ENCODE measurements around the gene GRIK3.
A peak's percentile ranks its signal among the peaks of the same experiment; 100 is the strongest.
"Not testable (repeated sequence)": the region's sequence is repeated elsewhere in the genome, so short reads cannot be mapped to it uniquely, and the experiment has no call there.

Gene GRIK3

DNA sequence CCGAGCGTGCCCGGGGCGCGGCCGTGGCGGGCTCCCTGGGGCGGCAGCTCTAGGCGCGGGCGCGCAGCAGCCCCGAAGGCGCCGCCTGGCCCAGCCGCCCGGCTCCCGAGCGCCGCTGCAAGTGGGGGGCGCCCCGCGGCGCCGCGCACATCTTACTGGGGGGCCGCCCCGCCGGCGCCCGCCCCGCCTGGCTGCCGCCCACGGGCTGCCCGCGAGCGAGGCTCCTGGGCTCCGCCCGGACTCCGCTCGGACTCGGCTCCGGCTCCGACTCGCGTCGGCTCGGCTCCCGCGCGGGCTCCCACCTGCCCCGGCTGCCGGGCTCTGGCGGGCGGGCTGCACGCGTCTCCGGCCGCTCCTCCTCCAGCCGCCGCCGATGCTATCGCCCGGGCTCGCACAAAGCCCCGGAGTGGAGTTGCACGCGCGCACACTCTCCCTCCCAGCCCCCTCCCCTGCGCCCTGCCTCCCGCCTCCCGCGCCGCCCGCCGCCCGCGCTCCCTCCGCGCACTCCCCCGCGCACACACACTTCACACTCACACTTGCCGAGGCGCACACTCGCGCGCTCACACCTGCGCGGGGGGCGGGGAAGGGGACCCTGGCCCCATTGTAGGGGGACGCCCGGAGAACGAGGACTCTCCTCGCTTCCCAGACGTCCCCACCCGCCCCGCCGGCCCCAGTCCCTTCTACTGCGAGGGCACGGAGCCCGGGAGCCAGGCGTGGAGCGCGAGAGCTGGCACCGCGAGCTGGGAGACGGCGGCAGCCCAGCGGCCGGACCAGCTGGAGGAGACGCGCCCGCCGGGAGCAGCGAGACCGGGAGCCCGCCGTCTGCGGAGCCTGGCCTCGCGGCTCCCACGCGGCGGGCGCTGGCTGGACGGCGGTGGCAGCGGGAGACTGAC, at the start of gene GRIK3:
Gene GRIK3 (minus strand): TSS at position 395 of the 893 bp plus-strand sequence. CDS start 407 bp downstream, outside the sequence.
- peak; percentile 78 to 81 for DNase-seq

DNA sequence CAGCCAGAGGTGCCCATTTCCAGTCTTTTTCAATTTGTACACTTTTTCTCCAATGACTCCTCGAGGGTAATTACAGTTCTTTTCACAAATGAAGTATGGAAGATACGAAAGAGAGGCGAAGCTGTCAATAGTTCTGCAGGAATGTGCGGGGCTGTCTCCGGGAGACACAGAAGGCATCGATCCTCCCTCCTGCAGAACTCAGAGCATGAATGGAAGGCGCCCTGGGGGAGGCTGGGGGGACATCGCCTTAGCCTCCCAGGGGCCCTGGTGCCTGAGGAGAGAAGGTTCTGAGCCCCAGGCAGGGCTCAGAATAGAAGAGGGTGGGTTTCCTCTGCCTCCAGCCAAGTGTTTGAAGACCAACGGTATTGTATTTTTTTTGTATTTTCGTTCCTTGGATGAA, 49.7 kb upstream of the GRIK3 start:
- no peak for DNase-seq

DNA sequence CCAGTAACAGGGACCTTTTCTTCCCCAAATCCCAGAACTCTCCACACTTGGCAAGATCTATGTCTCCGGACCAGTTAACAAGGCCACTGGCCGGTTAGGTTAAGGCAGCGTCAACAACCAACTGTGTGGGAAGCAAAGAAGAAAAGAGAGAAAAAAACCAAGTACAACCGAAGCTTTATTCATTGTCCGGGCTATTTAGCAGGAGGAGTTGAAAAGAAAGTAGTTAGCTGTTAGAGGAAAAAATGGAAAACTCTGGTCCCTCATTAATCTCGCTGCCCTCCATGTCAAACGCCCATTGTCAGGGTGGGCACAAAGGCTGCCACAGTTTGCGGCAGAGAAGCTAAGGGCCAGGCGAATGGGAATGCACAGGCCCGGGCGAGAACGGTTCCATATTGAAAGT, 49.3 kb upstream of the GRIK3 start:
- DNase-seq = no peak

DNA sequence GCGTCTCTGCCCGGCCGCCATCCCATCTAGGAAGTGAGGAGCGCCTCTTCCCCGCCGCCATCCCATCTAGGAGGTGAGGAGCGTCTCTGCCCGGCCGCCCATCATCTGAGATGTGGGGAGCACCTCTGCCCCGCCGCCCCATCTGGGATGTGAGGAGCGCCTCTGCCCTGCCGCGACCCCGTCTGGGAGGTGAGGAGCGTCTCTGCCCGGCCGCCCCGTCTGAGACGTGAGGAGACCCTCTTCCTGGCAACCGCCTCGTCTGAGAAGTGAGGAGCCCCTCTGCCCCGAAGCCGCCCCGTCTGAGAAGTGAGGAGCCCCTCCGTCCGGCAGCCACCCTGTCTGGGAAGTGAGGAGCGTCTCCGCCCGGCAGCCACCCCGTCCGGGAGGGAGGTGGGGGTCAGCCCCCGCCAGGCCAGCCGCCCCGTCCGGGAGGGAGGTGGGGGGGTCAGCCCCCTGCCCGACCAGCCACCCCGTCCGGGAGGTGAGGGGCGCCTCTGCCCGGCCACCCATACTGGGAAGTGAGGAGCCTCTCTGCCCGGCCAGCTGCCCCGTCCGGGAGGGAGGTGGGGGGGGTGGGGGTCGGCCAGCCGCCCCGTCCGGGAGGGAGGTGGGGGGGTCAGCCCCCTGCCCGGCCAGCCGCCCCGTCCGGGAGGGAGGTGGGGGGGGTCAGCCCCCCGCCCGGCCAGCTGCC, 46.1 kb upstream of the GRIK3 start:
- not testable (repeated sequence) for DNase-seq

DNA sequence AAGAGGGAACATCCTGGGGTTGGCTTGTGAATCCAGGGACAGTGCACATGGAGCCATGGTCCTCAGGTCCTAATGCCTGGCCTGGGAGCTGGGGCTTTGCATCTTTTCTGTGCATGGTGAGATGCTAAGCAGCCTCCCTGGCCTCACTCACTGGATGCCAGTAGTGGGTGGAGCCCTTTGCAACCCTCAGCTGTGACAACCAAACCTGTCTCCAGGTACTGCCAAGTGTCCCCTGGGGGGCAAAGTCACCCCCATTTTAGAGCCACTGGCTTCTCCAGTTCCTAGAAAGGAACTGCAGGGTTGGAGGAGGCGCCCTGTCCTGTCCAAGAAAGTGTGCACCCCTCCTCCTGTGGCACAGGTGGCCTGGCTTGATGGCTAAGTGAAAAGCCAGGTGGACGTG, 44.6 kb upstream of the GRIK3 start:
- no peak for DNase-seq

DNA sequence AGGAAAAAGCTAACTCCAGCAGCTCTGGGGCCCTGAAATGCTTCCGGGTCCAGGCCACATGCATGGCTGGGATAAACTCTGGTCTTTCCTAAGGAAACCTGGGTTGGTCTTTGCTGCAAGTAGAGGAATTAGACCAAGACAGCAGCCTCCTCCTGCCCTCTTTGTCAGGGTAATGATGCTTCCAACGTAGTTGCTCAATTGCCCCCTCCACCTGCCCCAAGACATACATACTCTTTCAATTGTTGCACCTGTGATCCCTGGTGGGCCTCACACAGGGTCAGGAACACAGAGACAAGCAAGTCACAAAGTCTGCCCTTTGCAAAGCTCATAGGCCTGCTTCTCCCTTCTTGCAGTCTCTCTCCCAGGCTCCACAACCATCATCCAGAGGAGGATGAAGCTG, 41.9 kb upstream of the GRIK3 start:
- no peak for DNase-seq

DNA sequence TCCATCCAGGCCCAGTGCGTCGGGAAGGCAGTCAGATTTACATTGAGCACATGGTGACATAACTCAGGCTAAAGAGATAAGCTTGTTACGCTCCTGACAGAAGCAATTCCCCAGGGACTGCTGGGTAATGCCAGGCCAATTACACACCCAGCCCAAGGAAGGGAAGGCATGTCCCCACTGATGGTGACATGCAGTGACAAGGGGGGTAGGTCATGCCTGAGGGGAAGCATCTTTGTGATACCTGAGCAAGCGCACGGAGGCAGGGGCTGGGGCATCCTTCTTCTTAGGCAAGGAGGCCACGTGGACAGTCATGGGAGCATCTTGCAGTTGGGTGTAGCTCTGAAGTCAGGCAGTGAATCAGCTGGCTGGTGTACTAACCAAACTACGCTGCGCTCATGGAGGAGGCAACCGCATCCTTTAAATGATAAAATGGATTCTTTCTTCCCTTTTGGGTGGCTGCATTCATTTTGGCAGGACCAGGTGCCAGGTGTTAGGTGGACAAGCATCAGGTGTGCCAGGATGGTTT, 39.6 kb upstream of the GRIK3 start:
- DNase-seq = no peak

DNA sequence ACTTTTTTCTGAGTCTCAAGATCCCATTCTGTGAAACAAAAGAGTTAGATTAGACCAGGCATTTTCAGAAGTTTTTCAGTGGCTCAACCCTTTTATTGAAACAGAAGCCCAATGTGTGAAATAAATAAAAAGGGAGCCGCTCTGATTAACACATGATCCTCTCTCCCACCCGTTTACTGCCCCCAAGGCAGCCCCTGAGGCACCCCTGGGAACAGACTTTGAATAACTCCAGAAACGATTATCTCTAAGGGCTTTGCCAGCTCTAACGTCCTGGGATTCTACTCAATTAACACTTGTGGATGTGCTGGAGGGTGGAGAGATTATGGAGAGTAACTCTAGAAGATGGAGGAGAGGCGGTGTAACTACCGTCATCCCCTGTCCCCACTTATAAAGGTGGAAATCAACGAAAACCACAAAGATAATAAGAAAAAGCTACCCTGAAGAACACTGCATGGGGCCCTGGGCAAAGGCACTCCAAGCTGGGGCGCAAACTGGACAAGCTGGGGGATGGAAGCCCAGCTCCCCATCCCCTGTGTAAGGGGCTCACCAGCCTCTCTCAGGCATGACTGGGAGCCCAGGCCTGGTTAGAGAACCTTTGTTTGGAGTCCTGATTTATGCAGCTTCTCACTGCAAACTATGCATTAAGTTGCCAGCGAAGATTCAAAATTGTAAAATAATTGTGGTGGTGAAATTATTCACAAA, 39.0 kb upstream of the GRIK3 start:
- DNase-seq = no peak

DNA sequence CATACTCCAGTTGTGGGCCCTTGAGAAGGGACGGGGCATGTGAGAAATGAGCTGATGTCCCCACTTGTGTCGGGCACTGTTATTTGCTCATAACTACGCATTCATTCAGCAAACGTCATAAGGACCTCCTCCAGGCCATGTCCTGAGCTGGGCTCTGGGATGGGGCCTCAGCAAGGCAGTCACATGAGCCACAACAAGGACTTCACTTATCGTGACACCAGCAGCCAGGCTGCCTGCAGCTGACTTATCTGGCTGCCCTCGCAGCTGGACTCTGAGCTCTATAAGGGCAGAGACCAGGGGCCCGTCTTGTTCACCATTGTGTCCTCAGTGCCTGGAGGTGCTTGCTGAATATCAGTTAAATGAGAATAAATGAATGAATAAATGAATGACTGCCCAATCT, 37.5 kb upstream of the GRIK3 start:
- DNase-seq = no peak

DNA sequence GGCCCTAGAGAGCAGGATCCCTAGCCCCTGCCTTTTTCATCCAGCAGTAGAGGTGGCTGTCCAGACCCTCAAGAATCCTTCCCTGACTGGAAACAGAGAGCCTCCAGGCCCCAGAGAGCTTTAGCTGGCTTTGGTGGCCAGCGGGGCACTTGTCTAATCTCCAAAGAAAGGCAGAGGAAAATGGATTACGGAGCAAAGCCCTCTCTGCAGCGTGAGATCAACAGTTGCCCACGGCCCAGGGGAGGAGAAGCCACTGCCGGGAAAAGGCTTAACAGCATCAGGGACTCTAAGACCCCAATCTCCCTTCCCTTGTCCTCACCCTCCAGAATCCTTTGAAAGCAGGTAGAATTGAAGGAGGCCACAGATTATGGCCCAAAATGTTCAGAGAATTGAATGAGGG, 35.8 kb upstream of the GRIK3 start:
- no peak for DNase-seq

DNA sequence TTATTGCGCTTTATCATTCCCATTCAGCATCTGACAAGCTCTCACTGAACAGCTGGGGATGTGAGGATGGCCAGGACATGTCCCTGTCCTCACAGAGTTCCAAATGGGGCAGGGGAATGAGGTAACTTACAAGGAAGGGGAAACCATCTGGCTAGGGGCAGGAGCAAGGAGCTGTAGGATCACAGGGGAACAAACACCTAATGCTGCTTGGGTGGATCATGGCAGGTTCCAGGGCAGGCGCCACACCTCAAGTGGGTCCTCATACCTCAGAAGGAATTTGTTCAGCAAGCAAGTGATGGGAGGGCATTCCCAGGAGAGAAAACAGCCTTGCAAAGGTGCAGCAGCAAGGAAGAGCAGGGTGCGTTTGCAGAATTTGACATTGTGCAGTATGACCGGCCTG, 35.1 kb upstream of the GRIK3 start:
- no peak for DNase-seq

DNA sequence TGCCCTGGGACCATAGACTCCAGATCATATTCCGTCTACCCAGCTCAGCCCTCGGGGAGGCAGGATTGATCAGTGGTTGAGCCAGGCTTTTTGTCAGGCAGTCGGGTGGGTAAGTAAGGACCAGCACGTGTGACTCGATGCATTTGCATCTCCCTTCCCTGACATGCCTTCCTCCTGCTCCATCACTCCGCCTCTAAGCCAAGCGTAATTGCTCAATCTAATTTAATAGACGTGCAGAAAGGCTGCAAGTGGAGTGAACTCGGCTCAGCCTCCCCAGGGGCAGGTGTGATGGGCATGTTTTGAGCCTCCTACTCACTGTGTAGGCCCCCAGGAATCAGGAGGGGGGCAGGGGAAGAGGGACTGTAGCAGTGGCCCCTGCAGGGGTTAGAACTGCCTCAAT, 34.6 kb upstream of the GRIK3 start:
- no peak for DNase-seq

DNA sequence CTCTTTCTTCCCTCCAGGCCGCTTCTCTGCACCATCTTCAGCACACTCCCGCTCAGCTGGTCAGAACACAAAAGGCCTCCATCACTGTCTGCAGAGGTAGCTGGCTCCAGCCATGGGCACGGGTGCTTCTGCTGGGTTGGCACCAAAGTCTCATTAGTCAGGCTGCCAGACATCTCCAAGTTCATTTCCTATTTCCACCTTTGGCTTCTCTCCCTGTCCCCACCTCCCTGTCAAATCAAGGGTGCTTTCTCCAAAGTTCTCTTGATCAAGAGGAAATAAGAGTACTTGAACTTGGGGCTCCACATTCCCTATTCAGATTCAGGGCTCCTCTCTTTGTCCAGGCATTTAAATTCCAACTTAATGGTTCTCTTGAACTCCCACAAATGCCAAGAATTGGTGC, 33.9 kb upstream of the GRIK3 start:
- DNase-seq = peak; percentile 89 to 90

DNA sequence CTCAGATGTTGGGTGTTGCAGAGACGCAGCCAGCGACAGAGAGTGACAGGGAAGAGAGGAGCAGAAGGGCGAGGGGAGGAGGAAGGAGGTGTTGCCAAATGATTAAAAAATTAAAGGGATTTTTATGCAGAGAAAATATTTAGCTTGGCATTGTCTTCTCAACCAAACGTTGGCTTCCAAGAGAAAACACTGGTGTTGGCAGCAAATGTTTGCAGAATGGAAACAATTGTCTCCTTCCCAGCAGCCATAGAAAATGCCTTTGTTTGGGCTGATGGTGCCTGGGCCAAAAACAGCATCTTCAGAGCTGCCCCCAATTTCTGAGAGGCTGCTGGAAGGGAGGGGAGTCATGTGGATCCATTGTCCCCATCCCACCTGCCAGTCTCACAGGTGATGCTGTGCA, 29.7 kb upstream of the GRIK3 start:
- peak in 1 of 2 experiments; percentile 41 for DNase-seq

DNA sequence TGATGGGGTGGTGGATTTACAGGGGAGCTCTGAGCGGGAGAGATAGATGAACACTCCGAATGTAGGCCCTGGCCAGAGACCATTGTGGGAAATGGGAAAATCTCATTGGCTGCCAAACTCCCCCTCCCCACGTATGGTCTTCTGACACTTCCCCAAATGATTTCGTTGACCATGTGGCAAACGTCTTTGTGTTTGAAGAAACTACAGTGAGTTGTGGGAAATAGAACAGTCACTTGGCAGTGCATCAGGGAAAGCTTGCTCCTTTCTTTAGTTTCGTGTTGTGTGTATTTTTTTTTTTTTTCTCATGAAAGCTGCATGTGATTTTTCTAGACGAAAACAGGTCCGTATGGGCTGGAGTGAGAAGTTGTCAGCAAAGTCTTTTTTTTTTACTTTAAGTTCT, 25.0 kb upstream of the GRIK3 start:
- DNase-seq = no peak

DNA sequence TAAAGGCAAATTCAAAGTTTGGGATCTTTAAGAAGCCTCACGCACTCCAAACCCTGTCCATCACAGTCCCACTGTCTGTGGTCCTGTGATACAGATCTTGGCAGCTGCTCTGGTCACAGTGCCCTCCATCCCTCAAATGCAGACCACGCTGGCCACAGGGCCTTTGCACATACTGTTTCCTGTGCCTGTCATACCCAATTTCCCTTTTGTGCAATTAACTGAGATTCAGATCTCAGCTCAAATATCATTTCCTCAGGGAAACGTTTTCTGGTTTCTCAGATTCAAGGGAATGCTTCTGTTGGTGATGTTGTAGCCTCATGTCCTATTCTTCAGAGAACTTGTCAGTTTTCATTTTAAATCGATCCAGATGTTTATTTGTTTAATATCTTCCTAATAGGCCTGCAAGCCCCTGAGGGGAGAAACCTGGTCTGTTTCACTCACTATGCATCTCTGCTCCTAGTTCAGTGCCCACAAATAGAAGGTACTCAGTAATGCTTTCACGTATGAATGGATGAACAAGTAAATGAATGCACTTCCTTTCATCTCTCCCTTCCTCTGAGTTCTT, 24.2 kb upstream of the GRIK3 start:
- DNase-seq = no peak

DNA sequence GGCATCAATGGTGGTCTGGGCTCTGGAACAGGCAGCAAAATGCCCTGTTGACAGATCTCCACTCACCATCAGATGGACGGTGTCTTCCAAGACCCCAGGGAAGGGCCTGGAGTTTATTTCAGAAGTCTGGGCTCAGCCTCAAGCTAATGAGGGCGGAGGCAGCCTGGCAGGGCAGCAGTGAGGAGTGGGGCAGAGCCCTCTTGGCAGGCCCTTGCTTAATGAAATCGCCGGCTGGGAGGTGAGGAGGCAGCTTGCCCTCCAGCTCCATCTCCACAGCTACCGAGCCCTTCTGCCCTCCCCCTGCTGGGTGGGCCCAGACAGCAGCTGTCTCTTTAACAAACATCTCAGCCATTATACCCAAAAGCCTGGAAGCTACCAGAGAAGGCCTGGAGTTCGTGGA, 22.0 kb upstream of the GRIK3 start:
- peak; percentile 89 to 98 for DNase-seq

DNA sequence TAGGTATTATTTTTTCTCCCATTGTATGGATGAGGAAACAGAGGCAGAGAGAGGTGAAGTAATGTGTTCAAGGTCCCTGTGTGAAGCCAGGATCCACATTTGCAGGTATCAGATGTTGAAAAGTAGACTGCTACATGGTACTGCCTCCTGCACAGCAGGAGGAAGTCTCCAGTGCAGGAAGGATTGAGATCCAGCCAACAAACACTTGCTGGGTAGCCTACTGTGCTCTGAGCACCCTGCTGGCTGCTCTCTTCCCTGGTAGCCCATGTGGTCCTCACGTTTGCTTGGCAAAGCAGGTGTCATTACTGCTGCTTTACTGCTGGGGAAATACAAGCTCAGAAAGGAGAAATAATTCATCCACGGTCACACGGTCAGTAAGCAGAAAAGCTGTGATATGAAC, 21.3 kb upstream of the GRIK3 start:
- peak; percentile 76 to 81 for DNase-seq

DNA sequence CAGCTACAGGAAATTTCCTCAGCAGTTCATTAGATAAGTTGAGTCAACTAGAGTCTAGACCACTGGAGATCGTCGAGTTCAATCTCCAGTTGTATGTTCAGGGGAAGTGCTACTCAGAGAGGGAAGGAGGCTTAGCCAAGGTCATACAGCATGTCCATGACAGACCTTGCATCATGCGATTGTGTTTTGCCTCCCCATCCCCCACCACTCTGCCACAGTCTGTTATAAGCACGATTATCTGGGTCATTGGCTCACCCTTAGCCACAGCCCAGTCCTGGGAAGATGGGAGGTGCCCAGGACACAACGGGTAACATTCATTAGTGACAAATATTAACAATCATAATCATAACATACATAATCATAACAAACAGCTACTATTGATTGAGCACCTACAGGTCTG, 18.9 kb upstream of the GRIK3 start:
- DNase-seq = no peak

DNA sequence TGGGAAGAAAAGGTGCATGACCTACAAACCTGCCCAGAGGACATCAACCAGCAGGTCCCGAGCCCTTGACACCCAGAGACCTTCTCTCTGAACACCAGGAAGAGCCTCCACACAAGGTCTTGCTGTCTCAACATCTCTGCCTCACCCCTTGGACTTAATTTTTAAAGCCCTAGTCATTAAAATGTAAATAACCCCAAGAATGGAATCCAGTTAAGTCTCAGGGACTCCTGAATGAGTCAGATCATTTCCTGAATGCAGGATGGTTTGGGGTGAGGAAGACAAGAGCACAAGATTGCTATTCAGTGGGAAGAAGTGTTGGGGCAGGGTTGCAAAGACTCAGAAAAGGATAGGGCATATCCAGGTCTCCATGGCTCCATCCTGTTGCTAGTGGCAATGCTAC, 17.8 kb upstream of the GRIK3 start:
- DNase-seq = no peak

DNA sequence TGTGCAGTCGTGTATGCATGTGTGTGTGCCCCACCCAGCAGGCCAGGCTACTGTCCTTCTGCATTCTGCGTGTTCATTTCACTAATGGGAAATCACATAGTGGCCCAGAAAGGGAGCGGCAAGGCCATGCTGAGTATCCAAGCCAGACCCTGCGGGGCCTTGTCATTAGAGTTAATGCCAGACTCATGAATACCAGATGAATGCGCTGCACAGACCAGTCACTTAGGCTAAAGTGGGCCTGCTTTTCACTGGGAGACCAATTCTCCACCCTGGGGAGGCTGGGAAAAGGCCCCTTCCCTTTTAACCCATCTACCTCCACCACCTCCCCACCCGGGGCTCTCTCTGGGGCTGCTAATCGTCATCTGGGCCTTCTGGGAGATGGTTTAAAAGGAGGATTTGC, 17.0 kb upstream of the GRIK3 start:
- DNase-seq = no peak

DNA sequence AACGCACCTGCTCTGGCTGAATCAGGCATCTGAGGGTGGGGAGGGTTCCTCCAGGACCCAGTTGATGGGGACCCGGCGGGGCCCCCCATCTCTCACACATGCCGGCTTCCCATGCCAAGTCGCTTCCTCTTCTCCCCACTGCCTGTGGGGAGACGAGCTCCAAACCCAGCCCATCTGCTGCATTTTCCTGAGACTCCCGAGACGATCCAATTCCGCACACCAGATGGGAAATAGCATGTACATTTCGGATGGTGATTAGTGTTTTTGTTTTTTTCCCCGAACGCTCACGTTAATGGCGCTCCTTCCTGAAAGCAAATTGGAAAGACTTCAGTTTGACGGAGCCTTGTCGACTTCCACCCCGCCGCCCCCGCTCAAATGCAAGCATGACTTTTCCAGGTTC, 13.2 kb upstream of the GRIK3 start:
- peak; percentile 55 to 73 for DNase-seq

DNA sequence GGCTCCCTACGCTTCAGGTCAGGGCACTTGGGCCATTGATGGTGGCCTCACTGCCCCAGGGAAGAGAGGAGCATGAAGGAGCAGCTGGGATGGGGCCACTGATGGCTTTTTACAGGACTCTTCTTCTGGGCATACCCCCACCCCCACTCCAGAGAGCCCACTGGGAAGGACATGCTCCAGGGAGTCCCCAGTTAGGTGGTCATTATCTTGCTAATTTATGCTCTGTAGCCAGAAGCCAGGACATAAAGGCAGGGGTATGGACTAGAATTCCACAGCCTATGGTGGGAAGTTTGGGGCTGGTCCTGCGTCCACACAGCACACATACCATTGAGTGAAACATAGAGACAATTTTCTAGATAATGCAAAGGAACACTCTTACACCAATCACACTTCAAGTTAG, 8.8 kb upstream of the GRIK3 start:
- no peak for DNase-seq
